Esophagus muscularis mucosa (tissue), 2 donors: ENCODE data around the gene RABL6.

Source experiments
- POLR2A ChIP-seq: fragments of 450-650 bp; IDR thresholded peaks from one replicate; pipeline ENCODE4 v1.6.1; 2017; ENCODE audit warnings: antibody characterized with exemption, moderate library complexity, mild to moderate bottlenecking, low read depth
- POLR2AphosphoS5 ChIP-seq, 2 donors: sonication (generic); formaldehyde crosslinking; IDR thresholded peaks; one replicate each; pipeline ENCODE4 v1.6.1; 2017; ENCODE audit warnings: antibody characterized with exemption in 2 of 2

DNA sequence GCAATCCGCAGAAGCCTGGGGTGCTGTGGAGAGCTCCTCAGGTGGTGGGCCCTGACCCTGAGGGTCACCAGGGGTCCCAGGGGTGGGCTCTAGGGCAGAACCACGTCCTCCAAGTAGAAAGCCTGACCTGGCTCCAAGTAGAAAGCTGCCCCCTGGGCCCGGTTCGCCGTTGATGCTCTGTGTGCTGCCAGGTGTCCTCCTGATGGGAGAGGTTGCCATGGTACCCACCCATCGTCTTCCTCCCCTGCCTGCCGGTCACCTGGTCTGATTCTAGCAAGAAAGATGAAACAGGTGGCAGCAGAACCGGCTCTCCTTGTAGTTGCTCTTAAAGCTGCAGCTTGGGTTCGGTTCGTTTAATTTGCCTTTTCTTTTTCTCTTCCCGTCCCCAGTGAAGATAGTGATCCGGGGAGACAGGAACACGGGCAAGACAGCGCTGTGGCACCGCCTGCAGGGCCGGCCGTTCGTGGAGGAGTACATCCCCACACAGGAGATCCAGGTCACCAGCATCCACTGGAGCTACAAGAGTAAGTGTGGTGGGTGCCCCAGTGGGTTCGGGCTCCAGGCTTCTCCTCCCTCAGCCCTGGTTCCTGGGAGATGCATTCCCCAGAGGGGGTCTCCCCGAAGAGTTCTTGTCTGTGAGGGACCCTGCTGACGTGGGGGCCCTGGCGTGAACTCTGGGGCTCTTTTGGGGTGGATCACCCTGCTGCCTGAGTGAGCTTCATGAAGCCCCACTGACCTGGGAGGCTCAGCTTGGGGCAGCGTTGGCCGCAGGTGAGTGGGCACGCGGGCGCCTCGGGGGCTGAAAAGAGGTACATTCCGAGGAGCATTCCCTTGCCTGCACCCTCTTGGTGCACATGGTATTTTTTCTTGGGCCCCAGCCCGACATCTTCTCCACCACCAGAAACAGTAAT lies 15.6 kb downstream of the RABL6 start:
- TF ChIP-seq POLR2AphosphoS5 (IDR thresholded peaks at IDR 0.05) (no peak), POLR2A (no peak)
